HG03025 (cell line): ENCODE measurements around the gene AFF2.

ENCODE experiments used
- ATAC-seq: cut with Tn5 transposase; IDR thresholded peaks from one replicate; pipeline ENCODE4 v1.9.1; 2021; ENCODE audit warnings: mild to moderate bottlenecking, moderate library complexity; ENCODE audit not compliant: unreplicated experiment, low FRiP score

The AFF2 gene

GRCh38 chrX:148813967-148814366, 313.6 kb downstream of the AFF2 start:
- no peak for ATAC-seq

GRCh38 chrX:148815218-148815961, 315.0 kb downstream of the AFF2 start:
- no peak for ATAC-seq

GRCh38 chrX:148823986-148824385, 323.6 kb downstream of the AFF2 start:
- ATAC-seq = no peak

GRCh38 chrX:148825696-148826095, 325.3 kb downstream of the AFF2 start:
- ATAC-seq = no peak

GRCh38 chrX:148836741-148837140, 336.3 kb downstream of the AFF2 start:
- ATAC-seq = no peak

GRCh38 chrX:148850631-148851030, 350.2 kb downstream of the AFF2 start:
- no peak for ATAC-seq

- ATAC-seq = no peak
Observed at GRCh38 chrX:148854306-148854705, 353.9 kb downstream of the AFF2 start.

- ATAC-seq = no peak
Observed at GRCh38 chrX:148856505-148856904, 356.1 kb downstream of the AFF2 start.

- no peak for ATAC-seq
Observed at GRCh38 chrX:148865277-148866210, 365.1 kb downstream of the AFF2 start.

- ATAC-seq = no peak
Observed at GRCh38 chrX:148867596-148867995, 367.2 kb downstream of the AFF2 start.

- no peak for ATAC-seq
Observed at GRCh38 chrX:148871422-148872160, 371.2 kb downstream of the AFF2 start.

- ATAC-seq = no peak
Observed at GRCh38 chrX:148872161-148872535, 371.7 kb downstream of the AFF2 start.

GRCh38 chrX:148872881-148873280, 372.5 kb downstream of the AFF2 start:
- ATAC-seq = no peak

GRCh38 chrX:148874636-148875246, 374.3 kb downstream of the AFF2 start:
- ATAC-seq = no peak

GRCh38 chrX:148878371-148878770, 378.0 kb downstream of the AFF2 start:
- ATAC-seq = no peak

GRCh38 chrX:148885203-148885602, 384.8 kb downstream of the AFF2 start:
- no peak for ATAC-seq

- ATAC-seq = no peak
Observed at GRCh38 chrX:148893395-148893794, 393.0 kb downstream of the AFF2 start.

GRCh38 chrX:148902581-148902980, 402.2 kb downstream of the AFF2 start:
- ATAC-seq = no peak

- no peak for ATAC-seq
Observed at GRCh38 chrX:148903176-148903575, 402.8 kb downstream of the AFF2 start.

- ATAC-seq = no peak
Observed at GRCh38 chrX:148904421-148905111, 404.1 kb downstream of the AFF2 start.
